Right lobe of liver (tissue), 6 donors: ENCODE results near the gene SORBS2. TPM values are rescaled to one million over a fixed set of nuclear protein-coding genes. Genes with fewer than 3 reads are reported as not detected.

Experiments
- ATAC-seq, 4 donors: fragments of 200-7000 bp; cut with Tn5 transposase; one replicate each; pipeline ENCODE4 v1.9.1; 2020; ENCODE audit warnings: mild to moderate bottlenecking in 4 of 4, moderate library complexity in 4 of 4
- DNase-seq, 3 donors: peaks; one replicate each; pipeline ENCODE4 v3.0.0-alpha.2; 2020
- H3K27ac ChIP-seq, 3 donors: fragments of 200-600 bp; one replicate each; pipeline ENCODE4 v1.8.0; 2022
- H3K27me3 ChIP-seq, 2 donors: fragments of 200-600 bp; one replicate each; pipeline ENCODE4 v1.8.0; 2022
- H3K36me3 ChIP-seq, 4 donors: fragments of 200-600 bp; sonication (generic) in 1 of 4; one replicate each; pipeline versions ENCODE4 v1.5.1 to v1.8.0; 2017 to 2022; ENCODE audit warnings: control low read depth in 1 of 4
- H3K4me1 ChIP-seq, 4 donors: fragments of 200-600 bp; sonication (generic) in 1 of 4; one replicate each; pipeline versions ENCODE4 v1.5.1 to v1.8.0; 2017 to 2022; ENCODE audit warnings: control low read depth in 1 of 4
- H3K4me3 ChIP-seq, 3 donors: fragments of 200-600 bp; one replicate each; pipeline ENCODE4 v1.8.0; 2022
- H3K9me3 ChIP-seq, 4 donors: fragments of 200-600 bp; sonication (generic) in 1 of 4; one replicate each; pipeline versions ENCODE4 v1.5.1 to v1.8.0; 2017 to 2022; ENCODE audit warnings: control low read depth in 1 of 4
- POLR2A ChIP-seq: fragments of 450-650 bp; IDR thresholded peaks from one replicate; pipeline ENCODE4 v1.6.1; 2017; ENCODE audit warnings: antibody characterized with exemption, mild to moderate bottlenecking
- WGBS: methylation state at CpG from one replicate; pipeline ENCODE4 v1.1.6; 2018; ENCODE audit warnings: low coverage, low lambda C conversion rate; ENCODE audit not compliant: insufficient coverage; ENCODE audit errors: missing lambda C conversion rate; 5-methylcytosine and 5-hydroxymethylcytosine counted together
- intact Hi-C, 2 donors: fragments of 100-400 bp; cut with DNase I; formaldehyde crosslinking; loops; one replicate each; pipeline versions ENCODE4 v1.11.2 to v1.14.1; 2022
- total RNA-seq, 6 experiments: library from RNA; depleted of rRNA in 2 of 6; stranded (reverse); fragments of >200 nt in 2 of 6; fragmentation: NEBNext Ultra II Directional in 3 of 6; extraction: Animal tissue kit (Norgen Biotek cat#: 25700) in 3 of 6; gene quantifications; one replicate each; pipeline versions ENCODE4 v1.1.0 to v1.2.4, GENCODE V29; 2016 to 2023
- TF ChIP-seq, protein P1 (sequence below), 4 donors: fragments of 200-600 bp in 3 of 4; fragments of 450-650 bp in 1 of 4; IDR thresholded peaks; one replicate each; pipeline versions ENCODE4 v1.5.1 to v1.8.0; 2016 to 2022; ENCODE audit warnings: antibody characterized with exemption in 4 of 4, mild to moderate bottlenecking in 2 of 4
- donor health status: DM: no; HTN: yes; CAD: no.
- donor health status: DM: no; HTN: no; CAD: no.
- donor health status: DM: no; HTN: no; CAD: no.
- donor health status: DM: no; HTN: yes; CAD: no.
- donor health status: DM: no; HTN: yes; CAD: no.

The SORBS2 gene
- total RNA-seq, 6 experiments from 2014 or later: 60.8 to 144 (median 107) TPM

DNA sequence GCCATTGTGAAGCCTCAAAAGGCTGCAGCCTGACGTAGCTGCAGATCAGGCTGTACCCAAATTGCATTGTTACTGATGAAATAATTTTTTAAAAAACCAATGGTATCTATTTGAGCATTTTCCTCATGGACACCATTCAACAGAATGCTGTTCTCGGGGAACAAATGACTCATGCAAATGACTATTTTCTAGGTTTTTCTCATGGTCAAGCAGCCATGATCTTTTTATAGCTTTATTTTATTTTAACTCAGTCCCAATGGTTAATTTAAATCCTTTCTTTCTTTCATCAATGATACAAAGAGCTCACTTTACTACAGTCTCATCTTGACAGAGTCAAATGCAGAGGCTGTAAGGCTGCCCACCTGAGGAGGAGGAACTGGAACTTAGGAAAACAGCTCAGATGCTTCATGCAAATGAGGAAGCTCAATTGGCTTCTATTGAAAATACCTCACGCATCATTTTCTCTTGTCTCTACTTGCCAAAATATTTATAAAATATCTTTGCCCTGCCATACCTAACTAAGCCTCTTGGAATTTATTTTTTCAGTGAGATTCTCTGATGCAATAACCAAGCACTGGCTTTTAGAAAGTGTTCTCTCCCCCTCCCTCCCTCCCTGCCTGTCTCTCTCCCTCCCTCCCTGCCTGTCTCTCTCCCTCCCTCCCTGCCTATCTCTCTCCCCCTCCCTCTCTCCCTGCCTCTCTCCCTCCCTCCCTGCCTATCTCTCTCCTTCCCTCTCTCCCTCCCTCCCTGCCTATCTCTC, 81.0 kb downstream of the SORBS2 start:
- Histone ChIP-seq H3K4me3 (no peak overlapping the region), H3K27ac (peak overlapping the region in 1 of 3 donors; percentile 41), H3K27me3 (no peaks in the 10 kb centered on the region), H3K36me3 (peaks cover 0 to 8% (median 0%) of the 10 kb centered on the region in 4 donors), H3K9me3 (no peaks in the 10 kb centered on the region), H3K4me1 (peaks cover 0 to 42% (median 14%) of the 10 kb centered on the region in 4 donors)
- WGBS: 84% methylated on average over 3 of the region's 3 CpGs
- intact Hi-C loops: no loop called here
- DNase-seq (no peak), ATAC-seq (peak; percentile 12 to 65 (median 38))
- TF ChIP-seq, protein P1, sequence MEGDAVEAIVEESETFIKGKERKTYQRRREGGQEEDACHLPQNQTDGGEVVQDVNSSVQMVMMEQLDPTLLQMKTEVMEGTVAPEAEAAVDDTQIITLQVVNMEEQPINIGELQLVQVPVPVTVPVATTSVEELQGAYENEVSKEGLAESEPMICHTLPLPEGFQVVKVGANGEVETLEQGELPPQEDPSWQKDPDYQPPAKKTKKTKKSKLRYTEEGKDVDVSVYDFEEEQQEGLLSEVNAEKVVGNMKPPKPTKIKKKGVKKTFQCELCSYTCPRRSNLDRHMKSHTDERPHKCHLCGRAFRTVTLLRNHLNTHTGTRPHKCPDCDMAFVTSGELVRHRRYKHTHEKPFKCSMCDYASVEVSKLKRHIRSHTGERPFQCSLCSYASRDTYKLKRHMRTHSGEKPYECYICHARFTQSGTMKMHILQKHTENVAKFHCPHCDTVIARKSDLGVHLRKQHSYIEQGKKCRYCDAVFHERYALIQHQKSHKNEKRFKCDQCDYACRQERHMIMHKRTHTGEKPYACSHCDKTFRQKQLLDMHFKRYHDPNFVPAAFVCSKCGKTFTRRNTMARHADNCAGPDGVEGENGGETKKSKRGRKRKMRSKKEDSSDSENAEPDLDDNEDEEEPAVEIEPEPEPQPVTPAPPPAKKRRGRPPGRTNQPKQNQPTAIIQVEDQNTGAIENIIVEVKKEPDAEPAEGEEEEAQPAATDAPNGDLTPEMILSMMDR (IDR thresholded peaks at IDR 0.05): peak in 1 of 4 donors; percentile 29
- TF ChIP-seq POLR2A: no peak

DNA sequence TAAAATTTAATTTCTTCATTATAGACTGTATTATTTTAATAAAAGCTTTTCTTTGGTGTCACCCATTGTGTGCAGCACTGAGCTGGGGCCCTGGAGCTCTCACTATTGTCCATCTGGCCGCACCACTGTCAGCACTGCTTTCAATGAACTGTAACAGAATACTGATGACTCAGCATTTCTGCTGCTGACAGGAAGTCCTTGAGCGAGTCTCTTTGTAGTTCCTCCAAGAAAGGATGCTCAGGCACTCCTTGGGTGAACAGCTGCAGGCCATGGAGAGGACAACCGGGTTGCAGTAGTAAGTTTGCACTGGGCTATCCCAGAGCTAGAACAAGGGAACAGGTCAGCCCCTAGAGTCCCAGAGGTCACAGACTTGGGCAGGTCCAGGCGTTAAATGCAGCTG, 81.6 kb downstream of the SORBS2 start:
- Histone ChIP-seq H3K9me3 (no peaks in the 10 kb centered on the region), H3K36me3 (peaks cover 0 to 8% (median 0%) of the 10 kb centered on the region in 4 donors), H3K4me1 (peaks cover 0 to 43% (median 17%) of the 10 kb centered on the region in 4 donors), H3K27me3 (no peaks in the 10 kb centered on the region), H3K27ac (peak overlapping the region in 1 of 3 donors; percentile 41), H3K4me3 (no peak overlapping the region)
- DNase-seq (no peak), ATAC-seq (peak; percentile 6 to 13 (median 10))
- intact Hi-C loops: no loop called here
- TF ChIP-seq, protein P1 (IDR thresholded peaks at IDR 0.05): no peak
- no peak for TF ChIP-seq POLR2A
- 32% methylated on average over 4 of the region's 4 CpGs for WGBS

DNA sequence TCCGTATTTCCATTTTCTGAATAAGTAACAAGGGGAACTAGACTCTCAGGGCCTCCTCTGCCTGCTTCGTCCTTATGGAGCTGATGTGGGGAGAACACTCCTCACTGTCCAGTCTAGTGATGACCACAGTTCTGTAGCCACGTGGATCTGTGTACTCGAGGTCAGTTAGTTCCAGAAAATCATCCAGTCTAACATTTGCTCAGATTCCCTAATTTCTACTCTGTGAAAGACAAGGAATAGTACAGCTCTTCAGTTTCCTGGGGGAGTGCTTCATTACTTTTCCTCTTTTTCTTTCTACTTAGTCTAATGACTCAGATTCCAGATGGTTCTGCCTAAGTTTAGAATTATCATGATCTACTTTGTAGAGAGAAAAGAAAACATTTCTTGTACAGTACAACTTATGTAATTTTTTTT, 82.6 kb downstream of the SORBS2 start:
- Histone ChIP-seq H3K36me3 (peaks cover 0 to 8% (median 0%) of the 10 kb centered on the region in 4 donors), H3K27me3 (no peaks in the 10 kb centered on the region), H3K4me1 (peaks cover 0 to 48% (median 20%) of the 10 kb centered on the region in 4 donors), H3K27ac (peak overlapping the region in 2 of 3 donors; percentile 43 to 95), H3K9me3 (no peaks in the 10 kb centered on the region), H3K4me3 (no peak overlapping the region)
- ATAC-seq (peak in 3 of 4 donors; percentile 13 to 54 (median 15)), DNase-seq (no peak)
- TF ChIP-seq, protein P1 (IDR thresholded peaks at IDR 0.05): no peak
- no peak for TF ChIP-seq POLR2A
- intact Hi-C loops: no loop called here
- WGBS: 48% methylated on average over 4 of the region's 4 CpGs

DNA sequence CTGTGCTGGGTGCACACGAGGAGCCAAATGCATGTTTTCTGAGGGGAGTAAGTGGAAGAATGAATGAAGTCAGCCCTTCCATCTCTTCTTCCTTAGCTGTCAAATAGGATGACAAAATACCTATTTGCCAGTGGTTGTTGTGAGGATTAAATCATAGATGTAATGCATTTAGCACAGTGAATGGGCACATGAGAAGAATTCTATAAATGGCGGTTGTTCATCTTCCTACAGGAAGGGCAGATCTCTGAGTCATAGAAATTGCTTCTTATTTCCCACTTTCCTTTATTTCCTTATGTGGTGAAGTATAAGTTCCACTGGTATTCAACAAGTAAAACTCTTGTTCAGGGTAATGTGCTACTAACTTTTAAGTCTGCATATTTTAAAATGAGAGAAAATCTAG, 83.1 kb downstream of the SORBS2 start:
- 63% methylated on average over 1 of the region's 2 CpGs for WGBS
- Histone ChIP-seq H3K9me3 (no peaks in the 10 kb centered on the region), H3K4me3 (no peak overlapping the region), H3K36me3 (peaks cover 0 to 6% (median 0%) of the 10 kb centered on the region in 4 donors), H3K27ac (peak overlapping the region in 2 of 3 donors; percentile 43 to 95), H3K27me3 (no peaks in the 10 kb centered on the region), H3K4me1 (peaks cover 0 to 49% (median 20%) of the 10 kb centered on the region in 4 donors)
- ATAC-seq (no peak), DNase-seq (no peak)
- TF ChIP-seq POLR2A: no peak
- TF ChIP-seq, protein P1 (IDR thresholded peaks at IDR 0.05): no peak
- intact Hi-C loops: no loop called here
